GM18519 (cell line): ENCODE measurements around the gene MERTK.
"Not testable (repeated sequence)": the region's sequence is repeated elsewhere in the genome, so short reads cannot be mapped to it uniquely, and the experiment has no call there.

Experiments used
- ATAC-seq: cut with Tn5 transposase; IDR thresholded peaks from one replicate; pipeline ENCODE4 v1.9.1; 2021; ENCODE audit warnings: mild to moderate bottlenecking, moderate library complexity; ENCODE audit not compliant: unreplicated experiment, low FRiP score

The MERTK gene

DNA sequence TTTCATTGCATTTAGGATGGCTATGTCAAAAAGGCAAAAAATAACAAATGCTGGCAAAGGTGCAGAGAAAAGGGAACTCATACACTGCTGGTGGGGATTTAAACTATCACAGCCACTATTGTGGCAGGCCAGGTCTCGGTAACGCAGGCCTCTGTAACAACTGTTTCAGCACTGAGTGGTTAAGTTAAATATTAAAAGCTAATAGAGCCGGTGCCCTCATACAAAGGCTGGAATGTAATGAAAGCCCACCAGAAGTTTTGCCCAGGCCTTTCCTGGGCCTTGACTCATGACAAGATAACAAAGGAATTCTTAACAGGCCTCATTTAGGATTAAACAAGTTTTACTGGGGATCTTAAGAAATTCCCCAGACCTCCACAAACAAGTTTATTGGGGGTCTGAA is 10.7 kb downstream of the MERTK start:
- no peak for ATAC-seq

DNA sequence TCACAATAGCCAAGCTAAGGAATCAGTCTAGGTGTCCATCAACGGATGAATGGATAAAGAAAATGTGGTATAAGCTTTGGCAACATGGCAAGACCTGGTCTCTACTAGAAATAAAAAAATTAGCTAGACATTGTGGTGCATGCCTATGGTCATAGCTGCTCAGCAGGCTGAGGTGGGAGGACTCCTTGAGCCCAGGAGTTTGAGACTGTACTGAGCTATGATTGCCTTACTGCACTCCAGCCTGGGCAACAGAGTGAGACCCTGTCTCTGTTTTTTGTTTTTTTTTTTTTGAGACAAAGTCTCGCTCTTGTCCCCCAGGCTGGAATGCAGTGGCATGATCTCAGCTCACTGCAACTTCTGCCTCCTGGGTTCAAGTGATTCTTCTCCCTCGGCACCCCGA is 11.6 kb downstream of the MERTK start:
- ATAC-seq, result not testable (repeated sequence)

DNA sequence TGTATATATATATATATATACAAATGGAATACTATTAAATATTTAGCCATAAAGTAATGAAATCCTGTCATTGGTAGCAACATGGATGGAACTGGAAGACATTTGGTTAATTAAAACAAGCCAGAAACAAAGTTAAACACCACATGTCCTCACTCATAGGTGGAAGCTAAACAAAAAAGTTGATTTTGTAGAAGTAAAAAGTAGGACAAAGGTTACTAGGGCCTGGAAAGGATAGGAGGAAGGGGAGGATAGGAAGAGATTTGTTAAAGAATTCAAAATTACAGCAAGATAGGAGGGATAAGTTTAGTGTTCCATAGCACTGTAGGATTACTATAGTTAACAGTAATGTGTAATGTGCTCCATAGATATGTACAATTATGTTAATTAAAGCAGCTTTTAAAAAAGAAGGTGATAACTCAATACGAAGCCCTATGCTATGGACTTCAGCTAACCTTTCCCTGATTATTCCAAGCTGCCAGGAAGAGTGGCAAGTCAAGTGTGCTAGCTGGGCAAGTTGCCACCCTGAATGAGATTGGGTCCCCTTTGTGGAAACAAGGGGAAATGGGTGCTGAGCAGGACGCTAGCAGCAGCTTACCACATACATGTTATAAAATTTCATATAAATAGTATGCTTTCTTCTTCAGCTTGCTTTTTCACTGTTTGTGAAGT is 12.3 kb downstream of the MERTK start:
- ATAC-seq, result no peak

DNA sequence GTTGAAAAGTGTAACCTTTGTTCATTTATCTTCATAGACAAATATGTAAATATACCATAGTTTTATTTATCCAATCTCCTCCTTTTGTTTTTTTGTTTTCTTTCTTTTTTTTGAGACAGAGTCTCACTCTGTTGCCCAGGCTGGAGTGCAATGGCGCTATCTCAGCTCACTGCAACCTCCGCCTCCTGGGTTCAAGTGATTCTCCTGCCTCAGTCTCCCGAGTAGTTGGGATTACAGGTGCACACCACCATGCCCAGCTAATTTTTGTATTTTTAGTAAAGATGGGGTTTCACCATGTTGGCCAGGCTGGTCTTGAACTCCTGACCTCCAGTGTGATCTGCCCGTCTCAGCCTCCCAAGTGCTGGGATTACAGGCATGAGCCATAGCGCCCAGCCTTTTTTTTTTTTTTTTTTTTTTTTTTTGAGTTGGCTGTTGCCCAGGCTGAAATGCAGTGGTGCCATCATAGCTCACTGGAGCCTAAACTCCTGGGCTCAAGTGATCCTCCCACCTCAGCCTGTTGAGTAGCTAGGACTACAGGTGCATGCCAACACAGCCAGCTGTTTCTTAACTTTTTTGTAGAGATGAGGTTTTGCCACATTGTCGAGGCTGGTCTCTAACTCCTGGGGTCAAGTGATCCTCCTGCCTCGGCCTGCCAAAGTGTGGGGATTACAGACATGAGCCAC is 13.0 kb downstream of the MERTK start:
- ATAC-seq, result not testable (repeated sequence)

DNA sequence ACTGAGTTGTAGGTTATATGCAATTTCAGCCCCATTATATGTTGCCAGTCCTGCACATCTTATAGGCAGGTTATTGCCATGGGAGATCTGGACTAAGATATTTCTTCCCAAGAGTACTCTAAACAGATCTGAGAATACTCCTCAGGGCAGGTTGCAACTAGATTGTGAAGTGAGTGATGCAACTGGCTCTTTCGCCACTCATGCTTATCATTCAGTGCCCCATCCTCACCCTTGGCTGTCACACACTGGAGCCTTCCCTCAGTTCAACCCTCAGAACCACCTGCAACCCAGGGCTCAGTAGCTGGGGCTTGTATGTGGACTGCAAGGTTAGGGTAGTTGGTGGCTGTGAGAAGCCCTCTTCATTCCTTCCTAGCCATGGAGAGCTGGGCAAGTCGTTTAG is 14.1 kb downstream of the MERTK start:
- ATAC-seq, result no peak

DNA sequence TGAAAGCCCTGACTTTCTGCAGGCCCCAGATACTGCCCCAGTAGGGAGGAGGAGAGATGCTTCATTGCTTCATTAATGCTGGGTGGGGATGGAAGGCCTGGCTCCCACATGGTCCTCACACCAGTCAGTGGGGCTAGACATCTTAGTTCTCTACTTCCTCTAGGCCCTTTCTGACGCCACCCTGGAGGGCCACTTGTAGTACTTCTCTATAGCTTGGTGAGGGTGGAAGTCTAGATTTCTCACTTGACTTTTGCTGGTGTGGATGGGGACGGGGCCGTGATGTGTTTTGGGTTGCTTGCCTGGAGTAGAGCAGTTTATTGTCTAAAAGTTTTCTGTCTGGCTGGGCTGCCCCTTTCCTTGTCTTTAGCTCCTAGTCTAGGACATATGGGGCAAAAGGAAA is 18.7 kb downstream of the MERTK start:
- ATAC-seq, result no peak

DNA sequence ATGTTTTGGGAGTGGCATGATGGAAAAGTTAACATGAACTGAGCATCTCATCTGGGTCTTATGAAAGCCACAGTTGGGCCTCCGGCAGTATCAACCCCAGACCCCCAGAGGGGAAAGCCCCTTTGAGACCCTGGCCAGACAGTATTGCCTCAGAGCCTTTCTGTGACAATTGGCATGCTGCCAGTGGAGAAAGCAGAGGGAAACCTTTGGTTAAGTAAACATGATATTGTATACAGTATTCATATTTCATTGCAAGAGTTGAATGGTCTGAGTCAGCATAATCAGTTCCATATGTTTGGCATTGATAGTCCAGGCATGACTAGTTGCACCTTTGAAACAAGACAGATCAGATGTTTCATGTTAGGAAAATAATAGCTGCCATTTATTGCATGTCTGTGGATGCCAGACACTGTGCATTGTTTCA is 20.0 kb downstream of the MERTK start:
- ATAC-seq, result no peak

DNA sequence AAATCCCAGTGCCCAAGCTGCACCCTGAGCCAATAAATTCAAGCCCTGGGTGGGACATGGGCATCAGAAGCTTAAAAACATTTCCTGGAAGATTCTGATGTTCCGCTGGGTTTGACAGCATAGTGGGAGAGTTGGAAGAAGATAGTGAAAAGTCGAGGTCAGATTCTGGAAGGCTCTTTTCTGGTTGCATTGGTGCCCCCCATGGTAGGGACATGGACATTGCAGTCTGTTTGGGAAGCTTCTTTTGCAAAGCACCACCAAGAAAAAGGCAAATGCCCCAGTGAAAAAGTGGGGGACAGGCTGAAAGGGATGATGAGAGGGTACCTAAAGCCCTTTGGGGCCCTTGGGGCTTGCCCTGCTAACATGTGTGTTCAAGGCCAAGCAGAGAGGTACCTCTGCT is 21.0 kb downstream of the MERTK start:
- ATAC-seq, result no peak

DNA sequence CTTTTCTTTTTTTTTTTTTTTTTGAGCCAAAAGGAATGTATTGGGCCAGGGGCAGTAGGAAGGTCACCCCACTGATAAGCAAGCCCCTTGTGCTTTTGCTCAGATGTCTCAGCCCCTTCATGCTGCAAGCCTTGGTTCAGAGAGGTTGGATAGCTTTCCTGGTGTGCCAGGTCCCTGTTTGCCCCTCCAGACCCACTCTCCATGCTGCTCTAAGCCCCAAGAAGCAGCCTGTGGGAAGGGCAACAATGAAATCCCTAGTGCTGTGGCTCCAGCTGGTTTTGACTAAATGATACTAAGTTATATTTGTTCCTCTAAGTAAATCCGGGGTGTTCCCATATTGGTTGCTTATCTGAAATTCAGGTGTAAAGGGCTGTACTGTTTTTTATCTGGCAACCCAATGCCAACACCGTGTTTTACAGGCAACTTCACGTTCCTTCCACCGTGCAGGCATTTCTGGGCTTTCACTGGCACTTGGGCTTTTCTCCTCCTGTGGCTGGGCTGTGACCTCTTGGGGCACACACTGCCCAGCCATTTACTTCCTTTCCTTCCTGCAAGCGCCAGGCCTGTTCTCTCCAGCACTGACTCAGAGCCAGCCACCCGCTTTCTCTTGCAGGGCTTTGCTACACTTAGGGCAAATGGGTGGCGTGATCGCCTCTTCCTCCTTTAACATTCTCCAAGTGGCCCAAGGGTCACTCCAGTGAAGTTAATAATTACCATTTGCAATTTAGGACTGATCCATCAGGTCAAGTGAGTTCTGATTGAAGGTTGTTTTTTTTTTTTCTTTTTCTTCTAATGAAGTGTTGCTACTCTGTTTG is 21.6 kb downstream of the MERTK start:
- ATAC-seq, result no peak

DNA sequence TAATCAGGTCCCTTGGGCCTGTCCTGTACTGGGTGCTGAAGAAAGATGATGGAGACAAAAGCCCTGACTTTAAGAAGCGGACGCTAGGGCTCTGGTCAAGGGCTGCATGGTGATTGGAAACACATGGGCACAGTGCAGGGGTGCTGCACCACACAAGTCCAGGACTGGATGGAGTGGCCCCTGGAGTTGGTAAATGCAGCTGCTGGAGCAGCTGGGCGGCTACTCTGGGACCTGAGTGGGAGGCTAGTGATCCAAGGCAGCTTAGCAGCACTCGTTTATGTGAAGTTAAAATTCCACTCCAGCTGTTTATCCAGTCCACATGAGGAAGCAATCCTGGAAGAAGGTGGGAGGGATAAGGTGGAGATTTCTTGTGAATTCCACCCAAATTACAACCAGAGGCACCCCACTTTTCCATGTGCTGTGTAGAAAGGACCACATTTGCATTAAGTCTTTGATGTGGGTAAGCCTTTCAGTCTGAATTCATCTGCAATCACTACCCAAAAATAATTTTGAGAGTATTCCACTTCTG is 24.9 kb downstream of the MERTK start:
- no peak for ATAC-seq

DNA sequence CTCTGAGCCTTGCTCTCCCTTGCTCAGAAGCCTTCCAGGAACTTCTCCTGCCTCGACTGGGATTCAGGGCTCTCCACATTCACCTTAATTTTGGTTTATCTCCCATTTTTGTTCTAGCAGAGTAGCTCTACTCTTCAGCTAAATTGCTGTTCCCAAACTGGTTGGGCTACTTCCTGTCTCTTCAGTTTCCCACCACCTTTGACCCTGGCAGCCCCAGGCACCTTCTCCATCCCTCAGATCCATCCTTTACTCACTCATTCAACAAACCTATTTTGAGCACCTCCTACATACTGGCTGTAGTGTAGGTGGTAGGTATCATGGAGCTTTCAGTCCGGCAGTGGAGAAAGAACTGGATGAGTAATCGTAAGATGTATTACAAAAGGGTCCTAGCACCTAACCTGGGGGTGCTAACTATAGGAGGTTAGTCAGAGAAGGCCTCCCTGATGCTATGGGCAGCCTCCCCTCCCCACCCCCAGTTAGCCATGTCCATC is 26.3 kb downstream of the MERTK start:
- no peak for ATAC-seq

DNA sequence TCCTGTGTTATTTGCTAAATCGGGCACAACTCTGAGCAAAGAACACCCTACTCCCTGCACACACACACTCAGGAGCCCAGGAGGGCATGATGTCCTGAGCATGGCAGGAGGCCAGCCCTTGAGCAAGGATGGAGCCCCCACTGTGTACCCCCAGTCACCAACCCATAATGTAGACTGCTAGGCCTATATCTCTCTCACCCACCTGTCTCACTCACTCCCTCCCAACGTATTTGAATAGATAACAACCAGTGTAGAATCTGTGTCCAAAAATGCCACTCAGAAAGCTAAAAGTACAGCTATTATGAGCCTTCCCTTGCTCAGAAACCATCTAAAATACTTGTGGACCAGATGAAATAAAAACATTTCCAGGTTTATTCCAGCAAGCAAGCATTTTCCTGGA is 29.3 kb downstream of the MERTK start:
- ATAC-seq, result no peak

DNA sequence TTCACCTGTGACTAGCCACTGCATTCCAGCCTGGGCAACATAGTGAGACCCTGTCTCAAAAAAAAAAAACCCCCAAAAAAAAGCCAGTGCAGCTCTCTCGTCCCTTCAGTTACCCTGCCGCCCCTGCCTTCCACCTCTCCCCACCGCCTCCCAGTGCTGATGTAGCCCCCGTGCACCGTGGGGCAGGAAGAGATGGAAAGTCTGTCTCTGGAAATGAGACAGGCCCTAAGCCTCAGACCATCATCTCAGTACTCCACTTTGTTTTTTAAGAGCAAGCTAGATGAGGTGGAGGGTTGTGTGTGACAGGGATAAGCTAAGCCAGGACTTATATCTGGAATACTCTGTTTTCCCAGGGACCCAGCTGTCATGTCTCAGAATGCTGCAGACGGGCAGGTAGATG is 32.0 kb downstream of the MERTK start:
- no peak for ATAC-seq

DNA sequence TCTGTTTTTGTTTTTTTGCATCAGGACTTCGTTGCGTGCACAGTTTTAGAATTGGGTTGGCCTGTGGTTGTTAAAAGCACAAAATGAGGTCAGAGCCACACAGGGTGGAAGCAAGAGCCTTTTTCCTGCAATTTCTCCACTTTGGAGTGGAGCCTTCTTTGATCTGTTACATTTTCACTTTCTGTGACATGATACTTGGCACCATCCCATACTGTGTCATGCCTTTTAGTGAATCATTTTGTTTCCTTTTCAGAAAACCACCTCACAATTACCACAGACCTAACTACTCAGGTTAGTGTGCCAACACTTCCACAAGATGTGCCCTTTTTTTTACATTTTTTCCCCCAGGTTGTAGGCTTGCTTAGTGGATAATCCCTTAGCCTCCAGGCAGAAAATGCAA is 32.5 kb downstream of the MERTK start:
- no peak for ATAC-seq

DNA sequence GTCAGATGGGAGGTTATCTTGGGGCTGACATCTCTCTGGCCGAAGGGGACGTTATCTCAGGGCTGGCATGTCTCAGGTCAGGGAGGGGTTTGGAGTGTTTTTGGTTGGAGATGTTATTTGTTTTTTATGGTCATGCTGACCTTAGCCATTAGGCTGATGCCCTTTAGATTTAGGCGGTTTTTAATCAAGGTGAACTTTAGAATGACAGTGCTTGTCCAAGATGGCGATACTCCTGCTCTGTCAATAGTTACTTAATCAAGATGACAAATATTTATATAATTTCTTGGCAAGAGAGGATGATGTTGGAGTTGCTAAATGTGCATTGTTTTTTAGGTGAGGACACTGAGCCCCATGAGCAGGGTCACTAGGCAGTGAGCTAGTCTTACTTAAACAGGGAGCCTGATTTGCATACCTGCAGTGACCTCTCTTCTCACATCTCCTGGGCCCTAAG is 34.5 kb downstream of the MERTK start:
- ATAC-seq, result no peak

DNA sequence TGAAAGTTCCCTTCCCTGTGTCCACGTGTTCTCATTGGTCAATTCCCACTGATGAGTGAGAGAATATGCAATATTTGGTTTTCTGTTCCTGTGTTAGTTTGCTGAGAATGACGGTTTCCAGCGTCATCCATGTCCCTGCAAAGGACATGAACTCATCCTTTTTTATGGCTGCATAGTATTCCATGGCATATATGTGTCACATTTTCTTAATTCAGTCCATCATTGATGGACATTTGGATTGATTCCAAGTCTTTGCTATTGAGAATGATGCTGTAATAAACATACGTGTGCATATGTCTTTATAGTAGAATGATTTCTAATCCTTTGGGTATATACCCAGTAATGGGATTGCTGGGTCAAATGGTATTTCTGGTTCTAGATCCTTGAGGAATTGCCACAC is 35.5 kb downstream of the MERTK start:
- not testable (repeated sequence) for ATAC-seq

DNA sequence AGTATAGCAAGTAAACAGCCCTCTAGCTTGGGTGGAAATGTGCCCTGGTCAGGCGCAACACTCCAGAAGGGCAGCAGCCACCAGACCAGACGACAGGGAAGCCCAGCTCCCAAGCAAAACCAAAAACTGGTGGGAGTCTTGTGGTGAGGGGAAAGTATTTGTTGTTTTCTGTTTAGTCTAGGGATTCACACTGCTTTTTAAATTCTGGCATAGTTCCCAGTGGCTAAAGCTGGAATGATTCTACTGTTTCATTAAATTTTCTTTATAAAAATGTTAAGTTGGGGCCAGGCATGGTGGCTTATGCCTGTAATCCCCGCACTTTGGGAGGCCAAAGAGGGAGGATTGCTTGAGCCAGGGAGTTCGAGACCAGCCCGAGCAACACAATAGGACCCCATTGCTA is 38.5 kb downstream of the MERTK start:
- ATAC-seq, result no peak

DNA sequence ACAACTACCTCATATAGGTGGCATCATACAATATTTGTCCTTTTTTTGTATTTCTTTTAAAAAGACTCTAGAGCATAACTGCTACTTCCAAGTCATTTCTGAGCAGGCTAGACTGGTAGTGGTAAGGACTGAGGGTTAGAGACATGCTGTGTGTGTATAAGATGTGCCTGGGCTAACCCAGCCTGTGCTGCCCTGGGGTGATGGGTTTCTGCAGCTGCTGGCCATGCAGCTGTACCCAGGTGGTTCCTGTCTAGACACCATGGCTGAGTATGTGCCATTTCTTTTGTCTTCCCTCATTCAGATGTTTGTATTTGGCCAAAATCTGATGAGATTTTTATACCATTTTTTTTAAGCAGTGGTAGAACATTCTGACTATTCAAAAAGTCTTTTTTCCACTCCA is 40.0 kb downstream of the MERTK start:
- ATAC-seq, result no peak

DNA sequence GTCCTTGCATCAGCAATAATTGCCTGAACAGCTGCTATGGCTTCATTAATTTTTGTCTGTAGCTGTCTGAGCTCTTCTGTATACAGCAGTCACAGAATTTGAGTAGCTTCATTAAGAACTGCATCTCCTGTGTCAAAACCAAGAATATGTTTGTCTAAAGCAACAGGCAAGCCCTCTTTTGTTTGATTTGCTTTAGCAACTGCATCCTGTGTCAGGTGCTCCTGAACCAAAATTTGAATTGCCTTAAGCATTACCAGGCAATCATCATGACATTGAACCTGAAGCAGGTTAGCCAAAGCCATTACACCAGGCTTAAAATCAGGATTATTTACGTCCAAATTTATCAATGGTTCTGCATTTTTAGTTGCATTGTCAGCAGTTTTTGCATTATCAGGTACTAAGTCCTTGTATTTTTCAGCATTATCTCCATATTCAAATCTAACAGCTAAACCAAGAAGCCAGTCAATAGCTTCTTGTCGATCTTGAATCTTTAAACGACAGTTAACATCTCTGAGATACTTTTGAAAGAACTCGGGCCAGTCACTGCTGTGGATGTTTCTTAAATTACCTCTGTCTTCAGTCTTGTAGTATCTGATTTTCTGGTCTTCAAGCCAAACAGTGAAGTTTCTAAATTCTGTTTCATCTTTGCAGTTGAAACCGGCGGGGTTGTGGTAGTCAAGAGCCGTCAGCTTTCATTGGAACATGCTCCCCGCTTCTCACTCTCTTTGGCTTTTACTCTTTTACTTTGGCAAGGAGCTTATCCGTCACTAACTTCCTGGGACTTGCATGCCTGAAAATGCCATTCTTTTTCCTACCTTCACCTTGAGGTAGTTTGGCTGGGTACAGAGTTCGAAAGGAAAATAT is 42.2 kb downstream of the MERTK start:
- no peak for ATAC-seq

DNA sequence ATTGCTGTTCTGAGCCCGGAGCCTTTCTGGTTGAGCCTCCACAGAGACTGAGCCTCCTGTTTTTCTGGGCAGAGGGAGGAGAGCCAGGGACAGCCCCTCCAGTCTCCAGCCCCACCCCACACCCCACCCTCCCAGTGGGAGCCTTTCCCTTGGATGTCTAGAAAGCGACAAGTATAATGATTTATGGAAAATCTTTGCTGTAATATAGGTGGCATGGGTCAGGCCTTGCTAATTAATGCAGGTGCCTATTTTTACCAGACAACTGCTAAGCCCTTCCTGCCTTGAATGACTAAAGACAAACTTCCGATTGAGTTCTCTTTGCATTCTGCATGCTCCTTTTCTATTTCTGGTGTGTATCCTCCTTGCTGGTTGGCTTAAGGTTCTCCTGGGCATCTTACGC is 43.1 kb downstream of the MERTK start:
- no peak for ATAC-seq
